Heart left ventricle (tissue), 16 donors: ENCODE results near the gene JPT1. TPM values are rescaled to one million over a fixed set of nuclear protein-coding genes. Genes with fewer than 3 reads are reported as not detected.
"Not testable (repeated sequence)": the region's sequence is repeated elsewhere in the genome, so short reads cannot be mapped to it uniquely, and the experiment has no call there.

Experiments
- ATAC-seq, 4 donors: fragments of 200-7000 bp; cut with Tn5 transposase; one replicate each; pipeline ENCODE4 v1.9.1; 2020 to 2022; ENCODE audit warnings: moderate library complexity in 4 of 4, mild to moderate bottlenecking in 3 of 4, moderate number of reproducible peaks in 1 of 4
- DNase-seq, 5 donors: peaks; one replicate each; pipeline ENCODE4 v3.0.0-alpha.2; 2020
- H3K27ac ChIP-seq, 12 donors: fragments of 200-600 bp; sonication (generic) in 4 of 12; one replicate each; pipeline versions ENCODE4 v1.5.0 to v1.8.0; 2016 to 2022; ENCODE audit warnings: mild to moderate bottlenecking in 2 of 12
- H3K27me3 ChIP-seq, 9 donors: fragments of 200-600 bp; sonication (generic) in 2 of 9; one replicate each; pipeline versions ENCODE4 v1.5.1 to v1.8.0; 2016 to 2022; ENCODE audit warnings: mild to moderate bottlenecking in 3 of 9
- H3K36me3 ChIP-seq, 9 donors: fragments of 200-600 bp; sonication (generic) in 2 of 9; one replicate each; pipeline versions ENCODE4 v1.5.0 to v1.8.0; 2018 to 2022; ENCODE audit warnings: mild to moderate bottlenecking in 2 of 9
- H3K4me1 ChIP-seq, 12 donors: fragments of 200-600 bp; sonication (generic) in 4 of 12; one replicate each; pipeline versions ENCODE4 v1.5.0 to v1.8.0; 2016 to 2022; ENCODE audit warnings: mild to moderate bottlenecking in 3 of 12
- H3K4me3 ChIP-seq, 12 donors: fragments of 200-600 bp; sonication (generic) in 4 of 12; one replicate each; pipeline versions ENCODE4 v1.5.0 to v1.8.0; 2017 to 2022; ENCODE audit warnings: mild to moderate bottlenecking in 9 of 12, moderate library complexity in 4 of 12
- H3K9me3 ChIP-seq, 12 donors: fragments of 200-600 bp; sonication (generic) in 4 of 12; one replicate each; pipeline versions ENCODE4 v1.5.0 to v1.8.0; 2016 to 2022; ENCODE audit warnings: mild to moderate bottlenecking in 1 of 12
- POLR2A ChIP-seq, 2 donors: fragments of 450-650 bp; IDR thresholded peaks; one replicate each; pipeline ENCODE4 v1.6.1; 2017; ENCODE audit warnings: antibody characterized with exemption in 2 of 2, mild to moderate bottlenecking in 2 of 2, moderate library complexity in 2 of 2
- WGBS, 4 donors: extraction: QIAGEN DNeasy Blood & Tissue Kit in 2 of 4; methylation state at CpG; one replicate each; pipeline versions ENCODE4 v1.1.5 to v1.1.7; 2013 to 2018; 5-methylcytosine and 5-hydroxymethylcytosine counted together
- intact Hi-C, 10 donors: fragments of 100-400 bp; cut with DNase I; formaldehyde crosslinking; loops; one replicate each; pipeline versions ENCODE4 v1.11.1 to v1.14.2; 2022
- polyA plus RNA-seq, 2 donors: library from polyadenylated mRNA; stranded (reverse); fragments of 200-250 nt; gene quantifications; one replicate each; pipeline ENCODE4 v1.2.3, GENCODE V29; 2013
- total RNA-seq, 9 donors: library from RNA; depleted of rRNA in 2 of 9; stranded (reverse); fragments of >200 nt in 2 of 9; fragmentation: NEBNext Ultra II Directional in 3 of 9; extraction: Animal tissue kit (Norgen Biotek cat#: 25700) in 3 of 9; gene quantifications; one replicate each; pipeline versions ENCODE4 v1.1.0 to v1.2.4, GENCODE V29; 2016 to 2023
- TF ChIP-seq, protein P1 (sequence below), 12 donors: fragments of 200-600 bp; sonication (generic) in 4 of 12; IDR thresholded peaks; one replicate each; pipeline versions ENCODE4 v1.5.0 to v1.8.0; 2018 to 2022; ENCODE audit warnings: antibody characterized with exemption in 12 of 12, mild to moderate bottlenecking in 5 of 12
- donor health status: ischemic (EF 13 %, LVEDD 7.1; RV severe dilation, severe dysfunction).
- donor health status: healthy with polysubstance abuse.
- donor health status: DM: no; HTN: yes; CAD: no.
- donor health status: DM: no; HTN: no; CAD: no.
- donor health status: ischemic (EF 25% LVEDD 6.9; RV normal size, moderate dysfunction).
- donor health status: ischemic (EF 25% LVEDD 5.7; RV mildly dilated, moderate dysfunction).
- donor health status: healthy.
- donor health status: DM: yes; HTN: yes; CAD: no.
- donor health status: ischemic (EF 35%, LVEDD 5.7; RV mildly dilated, moderate dysfunction).
- donor health status: nonischemic (EF 11% LVEDD 7.7; RV severe dilation, severe dysfunction).
- donor health status: DM: yes; HTN: yes; CAD: no.
- donor health status: PGD.
- donor health status: ischemic (EF 29% LVEDD 5.4; RV normal size, mild dysfunction).
- donor health status: nonischemic (EF 23%, LVEDD 6.1; RV moderate dilation, normal function).

Gene JPT1
- total and polyA plus RNA-seq, 11 donors: 10.4 to 68.0 (median 17.6) TPM

DNA sequence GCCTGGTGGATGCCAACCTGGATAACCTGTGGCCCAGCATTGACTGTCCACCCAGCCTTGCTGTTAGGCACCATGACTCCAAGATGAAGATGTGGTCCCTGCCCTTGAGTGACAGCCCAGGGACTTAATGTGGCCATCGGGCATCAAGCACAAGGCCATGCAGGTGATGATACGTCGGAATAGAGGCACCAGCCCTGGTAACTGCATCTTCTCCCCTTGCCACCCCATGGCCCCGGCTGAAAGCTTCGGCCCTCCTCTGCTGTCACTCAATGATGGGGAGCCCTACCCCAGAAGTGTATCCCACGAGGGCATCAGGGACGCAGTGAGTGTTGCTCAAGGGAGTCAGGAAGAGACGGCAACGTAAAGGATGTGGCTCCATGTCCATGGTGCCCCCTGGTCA is 24.7 kb downstream of the JPT1 start:
- H3K4me3 ChIP-seq: no peak overlapping the region
- peaks cover 0 to 19% (median 11%) of the 10 kb centered on the region in 9 donors for H3K36me3 ChIP-seq
- no peak overlapping the region for H3K27ac ChIP-seq
- TF ChIP-seq, protein P1, sequence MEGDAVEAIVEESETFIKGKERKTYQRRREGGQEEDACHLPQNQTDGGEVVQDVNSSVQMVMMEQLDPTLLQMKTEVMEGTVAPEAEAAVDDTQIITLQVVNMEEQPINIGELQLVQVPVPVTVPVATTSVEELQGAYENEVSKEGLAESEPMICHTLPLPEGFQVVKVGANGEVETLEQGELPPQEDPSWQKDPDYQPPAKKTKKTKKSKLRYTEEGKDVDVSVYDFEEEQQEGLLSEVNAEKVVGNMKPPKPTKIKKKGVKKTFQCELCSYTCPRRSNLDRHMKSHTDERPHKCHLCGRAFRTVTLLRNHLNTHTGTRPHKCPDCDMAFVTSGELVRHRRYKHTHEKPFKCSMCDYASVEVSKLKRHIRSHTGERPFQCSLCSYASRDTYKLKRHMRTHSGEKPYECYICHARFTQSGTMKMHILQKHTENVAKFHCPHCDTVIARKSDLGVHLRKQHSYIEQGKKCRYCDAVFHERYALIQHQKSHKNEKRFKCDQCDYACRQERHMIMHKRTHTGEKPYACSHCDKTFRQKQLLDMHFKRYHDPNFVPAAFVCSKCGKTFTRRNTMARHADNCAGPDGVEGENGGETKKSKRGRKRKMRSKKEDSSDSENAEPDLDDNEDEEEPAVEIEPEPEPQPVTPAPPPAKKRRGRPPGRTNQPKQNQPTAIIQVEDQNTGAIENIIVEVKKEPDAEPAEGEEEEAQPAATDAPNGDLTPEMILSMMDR (IDR thresholded peaks at IDR 0.05): no peak
- TF ChIP-seq POLR2A (IDR thresholded peaks at IDR 0.05): no peak
- intact Hi-C loops: loop anchor here in 1 of 10 donors (10.0 kb wide), 1 partner anchor 165 kb away; no protein-coding TSS in a partner anchor
- H3K4me1 ChIP-seq: peaks cover 0 to 33% (median 10%) of the 10 kb centered on the region in 12 donors
- H3K27me3 ChIP-seq: no peaks in the 10 kb centered on the region
- 90 to 94% (median 93%) methylated on average over 9 of the region's 9 CpGs for WGBS, 4 donors
- ATAC-seq (no peak), DNase-seq (no peak)
- H3K9me3 ChIP-seq: no peaks in the 10 kb centered on the region

DNA sequence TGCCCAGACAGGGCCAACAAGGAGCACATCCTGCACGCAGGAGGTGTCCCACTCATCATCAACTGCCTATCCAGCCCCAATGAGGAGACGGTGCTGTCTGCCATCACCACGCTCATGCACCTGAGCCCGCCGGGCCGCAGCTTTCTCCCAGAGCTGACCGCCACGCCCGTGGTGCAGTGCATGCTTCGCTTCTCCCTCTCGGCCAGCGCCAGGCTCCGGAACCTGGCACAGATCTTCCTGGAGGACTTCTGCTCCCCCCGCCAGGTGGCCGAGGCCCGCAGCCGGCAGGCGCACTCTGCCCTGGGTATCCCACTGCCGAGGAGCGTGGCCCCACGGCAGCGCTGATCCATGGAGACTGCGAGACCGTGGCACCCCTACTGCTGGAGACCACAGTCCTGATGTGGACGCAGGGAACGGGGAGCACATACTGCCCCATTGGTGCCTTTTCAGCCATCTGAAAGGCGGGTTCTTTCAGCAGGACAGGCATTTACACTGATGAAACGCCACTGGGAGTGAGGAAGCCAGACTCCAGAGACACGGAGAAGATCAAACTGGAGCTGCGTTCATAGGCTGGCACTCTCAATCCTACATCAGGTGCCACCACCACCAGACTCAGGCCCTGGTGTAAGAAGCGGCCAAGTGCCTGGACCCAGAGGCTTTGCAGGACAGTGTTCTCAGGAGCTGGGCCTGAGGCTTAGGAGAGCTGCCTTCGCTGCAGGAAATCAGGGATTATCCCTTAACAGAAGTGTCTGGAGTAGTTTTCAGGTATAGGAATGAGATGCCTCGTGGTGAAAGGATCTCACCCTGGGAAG is 25.4 kb downstream of the JPT1 start:
- no peak for ATAC-seq
- H3K4me1 ChIP-seq: peaks cover 0 to 39% (median 15%) of the 10 kb centered on the region in 12 donors
- no peak overlapping the region for H3K4me3 ChIP-seq
- H3K36me3 ChIP-seq: peaks cover 0 to 19% (median 11%) of the 10 kb centered on the region in 9 donors
- no peaks in the 10 kb centered on the region for H3K27me3 ChIP-seq
- H3K27ac ChIP-seq: no peak overlapping the region
- H3K9me3 ChIP-seq: no peaks in the 10 kb centered on the region
- DNase-seq: no peak
- TF ChIP-seq POLR2A (IDR thresholded peaks at IDR 0.05): no peak
- intact Hi-C loops: loop anchor here in 1 of 10 donors (10.0 kb wide), 1 partner anchor 164 kb away; no protein-coding TSS in a partner anchor
- 84 to 92% (median 89%) methylated on average over 17 to 33 of the region's 33 CpGs for WGBS, 4 donors

DNA sequence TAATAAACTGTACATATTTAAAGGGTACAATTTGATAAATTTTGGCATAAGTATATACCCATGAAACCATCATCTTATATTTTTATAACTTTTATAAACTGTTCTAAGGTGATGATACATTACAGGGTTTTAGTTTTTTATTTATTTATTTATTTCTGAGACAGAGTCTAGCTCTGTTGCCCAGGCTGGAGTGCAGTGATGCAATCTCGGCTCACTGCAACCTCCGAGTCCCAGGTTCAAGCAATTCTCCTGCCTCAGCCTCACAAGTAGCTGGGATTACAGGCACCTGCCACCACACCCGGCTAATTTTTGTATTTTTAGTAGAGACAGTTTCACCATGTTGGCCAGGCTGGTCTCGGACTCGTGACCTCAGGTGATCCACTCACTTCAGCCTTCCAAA is 26.4 kb downstream of the JPT1 start:
- intact Hi-C loops: loop anchor here in 1 of 10 donors (10.0 kb wide), 1 partner anchor 163 kb away; no protein-coding TSS in a partner anchor
- DNase-seq: not testable (repeated sequence)

DNA sequence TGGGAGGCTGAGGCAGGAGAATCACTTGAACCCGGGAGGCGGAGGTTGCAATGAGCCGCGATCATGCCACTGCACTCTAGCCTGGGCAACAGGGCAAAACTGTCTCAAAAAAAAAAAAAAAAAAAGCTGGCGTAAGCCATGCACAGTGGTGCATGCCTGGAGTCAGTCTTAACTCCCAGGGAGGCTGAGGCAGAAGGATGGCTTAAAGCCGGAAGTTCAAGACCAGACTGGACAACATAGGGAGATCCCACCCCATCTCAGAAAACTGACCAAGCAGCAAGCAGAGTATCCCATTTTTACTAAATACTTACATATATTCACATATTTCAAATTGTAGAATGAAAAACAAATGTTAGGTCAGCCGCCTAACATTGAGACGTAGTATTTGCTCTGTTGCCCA is 27.4 kb downstream of the JPT1 start:
- Histone ChIP-seq H3K27ac (no peak overlapping the region), H3K36me3 (peaks cover 0 to 19% (median 11%) of the 10 kb centered on the region in 9 donors), H3K27me3 (no peaks in the 10 kb centered on the region), H3K4me1 (peaks cover 0 to 36% (median 11%) of the 10 kb centered on the region in 12 donors), H3K4me3 (no peak overlapping the region), H3K9me3 (no peaks in the 10 kb centered on the region)
- 85 to 97% (median 92%) methylated on average over 8 of the region's 8 CpGs for WGBS, 4 donors
- ATAC-seq (no peak), DNase-seq (no peak)
- no peak for TF ChIP-seq POLR2A (IDR thresholded peaks at IDR 0.05)
- TF ChIP-seq, protein P1 (IDR thresholded peaks at IDR 0.05): no peak
- intact Hi-C loops: loop anchor here in 1 of 10 donors (10.0 kb wide), 1 partner anchor 162 kb away; no protein-coding TSS in a partner anchor

More for the DNA sequence above, 26.4 kb downstream of the JPT1 start:
- peaks cover 0 to 42% (median 16%) of the 10 kb centered on the region in 12 donors for H3K4me1 ChIP-seq
- H3K9me3 ChIP-seq, ATAC-seq, H3K4me3 ChIP-seq, H3K27me3 ChIP-seq, H3K27ac ChIP-seq: not testable (repeated sequence)
- WGBS, 4 donors: 92 to 97% (median 93%) methylated on average over 5 of the region's 5 CpGs
- peaks cover 0 to 19% (median 11%) of the 10 kb centered on the region in 9 donors for H3K36me3 ChIP-seq

DNA sequence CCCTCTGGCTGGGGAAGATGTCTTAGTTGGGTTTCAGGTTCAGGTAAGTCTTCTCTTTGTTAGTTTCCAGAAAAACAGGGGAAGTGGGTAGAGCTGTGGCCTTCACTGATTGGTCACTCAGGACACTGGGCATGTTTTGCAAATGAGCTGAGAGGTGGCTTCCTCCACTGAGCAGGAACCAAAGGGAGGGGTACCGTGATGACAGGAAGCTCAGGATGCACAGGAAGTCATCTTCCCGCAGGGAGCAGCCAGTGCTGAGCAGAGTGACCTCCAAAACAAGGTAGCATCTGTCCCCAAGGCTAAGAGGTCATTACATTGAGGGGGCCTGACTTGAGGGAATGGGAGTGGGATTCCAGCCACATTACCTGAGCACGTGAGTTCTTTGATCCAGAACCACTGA is 28.3 kb downstream of the JPT1 start:
- Histone ChIP-seq H3K4me3 (no peak overlapping the region), H3K27me3 (no peaks in the 10 kb centered on the region), H3K36me3 (peaks cover 0 to 26% (median 18%) of the 10 kb centered on the region in 9 donors), H3K4me1 (peaks cover 0 to 34% (median 9%) of the 10 kb centered on the region in 12 donors), H3K9me3 (no peaks in the 10 kb centered on the region), H3K27ac (no peak overlapping the region)
- WGBS, 4 donors: 49 to 59% (median 54%) methylated on average over 3 of the region's 3 CpGs
- no peak for DNase-seq
- no peak for ATAC-seq
- intact Hi-C loops: loop anchor here in 1 of 10 donors (10.0 kb wide), 1 partner anchor 161 kb away; no protein-coding TSS in a partner anchor
- TF ChIP-seq POLR2A (IDR thresholded peaks at IDR 0.05): no peak
- TF ChIP-seq, protein P1 (IDR thresholded peaks at IDR 0.05): no peak
